Subcutaneous adipose tissue (tissue), 4 donors: Measurements from ENCODE around the gene DCLK1. TPM values are rescaled to one million over a fixed set of nuclear protein-coding genes. Genes with fewer than 3 reads are reported as not detected.

Experiments used
- total RNA-seq, 4 donors: library from RNA; depleted of rRNA; stranded (reverse); fragments of >200 nt; gene quantifications; one replicate each; pipeline ENCODE4 v1.1.0, GENCODE V29; 2016
- TF ChIP-seq, protein P1 (sequence below): fragments of 450-650 bp; IDR thresholded peaks from one replicate; pipeline ENCODE4 v1.5.1; 2016; ENCODE audit warnings: low read depth, mild to moderate bottlenecking, control low read depth, antibody characterized with exemption, moderate library complexity

DCLK1 gene
- total RNA-seq, 4 donors from 2014 or later: 78.9 to 116 (median 106) TPM

- TF ChIP-seq, protein P1, sequence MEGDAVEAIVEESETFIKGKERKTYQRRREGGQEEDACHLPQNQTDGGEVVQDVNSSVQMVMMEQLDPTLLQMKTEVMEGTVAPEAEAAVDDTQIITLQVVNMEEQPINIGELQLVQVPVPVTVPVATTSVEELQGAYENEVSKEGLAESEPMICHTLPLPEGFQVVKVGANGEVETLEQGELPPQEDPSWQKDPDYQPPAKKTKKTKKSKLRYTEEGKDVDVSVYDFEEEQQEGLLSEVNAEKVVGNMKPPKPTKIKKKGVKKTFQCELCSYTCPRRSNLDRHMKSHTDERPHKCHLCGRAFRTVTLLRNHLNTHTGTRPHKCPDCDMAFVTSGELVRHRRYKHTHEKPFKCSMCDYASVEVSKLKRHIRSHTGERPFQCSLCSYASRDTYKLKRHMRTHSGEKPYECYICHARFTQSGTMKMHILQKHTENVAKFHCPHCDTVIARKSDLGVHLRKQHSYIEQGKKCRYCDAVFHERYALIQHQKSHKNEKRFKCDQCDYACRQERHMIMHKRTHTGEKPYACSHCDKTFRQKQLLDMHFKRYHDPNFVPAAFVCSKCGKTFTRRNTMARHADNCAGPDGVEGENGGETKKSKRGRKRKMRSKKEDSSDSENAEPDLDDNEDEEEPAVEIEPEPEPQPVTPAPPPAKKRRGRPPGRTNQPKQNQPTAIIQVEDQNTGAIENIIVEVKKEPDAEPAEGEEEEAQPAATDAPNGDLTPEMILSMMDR: no peak
Observed at GRCh38 chr13:35851356-35851755, 279.8 kb downstream of the DCLK1 start.

GRCh38 chr13:35850569-35850968 lies 280.6 kb downstream of the DCLK1 start:
- TF ChIP-seq, protein P1: no peak

- TF ChIP-seq, protein P1: no peak
Observed at GRCh38 chr13:35849256-35849644, 281.9 kb downstream of the DCLK1 start.

DNA sequence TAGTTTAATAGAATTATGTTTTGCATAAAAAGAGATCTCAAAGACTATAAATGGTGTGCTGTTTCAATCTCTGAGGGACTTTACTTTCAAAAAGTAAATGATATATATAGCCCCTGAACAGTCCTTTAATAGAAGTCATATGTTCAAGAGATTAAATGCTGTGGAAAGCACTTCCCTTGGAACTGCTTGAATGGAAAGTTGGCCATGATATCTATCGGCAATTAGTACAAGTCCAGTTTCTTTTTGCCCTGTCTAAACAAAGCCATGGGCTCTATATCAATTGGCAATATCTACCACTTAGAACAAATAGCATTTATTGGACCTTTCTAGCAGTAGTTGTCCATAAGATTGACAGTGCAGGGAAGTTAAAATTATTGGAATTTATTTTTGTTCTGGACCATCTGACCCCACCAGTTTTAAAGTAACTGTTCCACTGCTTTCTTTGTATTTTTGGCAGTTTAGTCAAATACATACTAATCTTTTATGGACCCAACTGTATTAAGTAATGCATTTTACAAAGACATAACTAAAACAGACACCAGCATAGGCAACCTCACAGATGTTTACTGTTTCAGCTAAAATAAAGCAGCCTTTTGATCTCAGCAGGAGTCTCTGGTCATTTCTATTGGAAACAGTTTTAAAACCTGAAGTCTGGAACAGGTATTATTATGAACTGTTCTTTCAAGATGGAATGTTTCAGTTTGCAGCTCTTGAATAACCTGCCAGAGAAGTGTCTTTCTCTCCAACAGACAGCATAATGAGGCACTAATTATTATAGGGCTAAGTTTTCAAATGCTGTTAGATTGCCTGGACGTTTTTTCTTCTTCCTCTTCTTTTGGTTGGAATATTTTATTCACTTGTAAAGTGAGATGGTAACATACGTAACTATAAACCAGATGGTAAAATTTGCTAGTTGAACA lies 282.6 kb downstream of the DCLK1 start:
- TF ChIP-seq, protein P1: no peak

DNA sequence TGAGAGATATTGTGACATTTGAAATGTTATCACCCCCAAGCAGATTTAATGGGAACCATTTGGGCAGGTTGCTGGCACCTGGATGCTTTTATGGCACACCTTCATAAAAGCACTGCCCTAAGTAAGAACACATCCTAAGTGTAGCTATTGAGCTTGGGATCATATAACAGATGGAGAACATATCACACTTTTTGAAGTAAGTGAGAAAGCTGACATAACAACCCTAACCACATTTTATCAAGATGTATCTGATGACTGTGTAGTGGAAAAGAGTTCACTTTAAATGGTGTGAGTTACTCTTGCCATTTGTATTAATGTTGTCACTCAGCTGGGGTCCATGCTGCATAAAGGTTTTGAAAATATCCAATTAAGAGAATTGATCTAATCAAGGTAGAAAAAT lies 287.9 kb downstream of the DCLK1 start:
- TF ChIP-seq, protein P1: no peak

GRCh38 chr13:35841060-35841521 lies 290.1 kb downstream of the DCLK1 start:
- TF ChIP-seq, protein P1: no peak

DNA sequence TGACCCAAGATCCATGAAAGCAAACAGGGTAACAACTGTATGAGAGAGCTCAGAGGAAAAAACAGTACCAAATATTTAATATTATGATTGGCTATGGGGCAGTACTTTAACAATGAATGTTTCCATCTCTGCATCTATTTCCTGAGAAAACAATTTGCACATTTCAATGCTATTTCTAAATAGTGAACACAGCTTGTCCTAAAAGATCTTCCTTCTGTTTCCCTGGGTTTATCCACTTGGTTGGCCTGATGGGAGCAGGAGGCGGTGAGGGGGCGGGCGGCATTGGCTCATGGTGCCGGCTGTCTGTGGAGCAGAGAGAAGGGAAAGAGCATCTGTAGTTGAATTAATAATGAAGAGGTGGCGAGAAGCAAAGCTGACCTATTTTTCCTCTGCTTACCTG lies 291.4 kb downstream of the DCLK1 start:
- TF ChIP-seq, protein P1: no peak
